Measurements from ENCODE around the gene HSPA12A.

HSPA12A gene

DNA sequence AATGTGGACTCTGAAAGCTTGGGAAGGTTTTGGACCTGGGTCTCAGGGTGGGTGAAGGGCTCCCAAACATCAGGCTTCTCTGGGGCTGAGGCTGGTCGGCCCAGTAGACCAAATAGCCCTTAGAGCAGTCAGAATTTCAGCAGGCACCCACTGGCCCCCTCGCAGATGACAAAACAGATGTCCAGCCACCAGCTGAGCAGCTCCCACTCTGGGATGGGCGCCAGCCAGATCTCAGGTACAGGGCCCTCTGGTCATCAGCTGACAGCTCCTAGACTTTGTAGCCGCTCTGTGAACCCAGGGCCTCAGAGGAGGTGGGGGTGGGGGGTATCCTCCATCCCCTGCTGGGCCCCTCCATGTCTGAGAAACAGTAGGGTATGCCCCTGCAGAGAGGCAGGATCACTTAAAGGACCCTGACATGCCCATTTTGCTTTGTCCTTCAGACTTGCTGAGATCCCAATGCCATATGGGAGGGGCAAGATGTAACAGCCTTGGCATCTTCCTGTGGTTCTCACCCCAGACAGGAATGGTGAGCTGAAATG lies 26.5 kb downstream of the HSPA12A start:
- TF ChIP-seq EZH2phosphoT487 (IDR thresholded peaks at IDR 0.05; ENCODE audit: borderline replicate concordance, low read length) (no peak), CTCF (IDR thresholded peaks at IDR 0.05; ENCODE audit: low read depth, low read length, poor library complexity, severe bottlenecking) (no peak)
- Histone ChIP-seq H3K4me1 (ENCODE audit: control insufficient read depth, low read length) (no peaks in the 10 kb centered on the region), H3F3A (ENCODE audit: control insufficient read depth, insufficient read depth) (no peaks in the 10 kb centered on the region), H4K20me1 (ENCODE audit: control insufficient read depth, insufficient read depth, low read depth, low read length) (no peaks in the 10 kb centered on the region), H3K79me2 (ENCODE audit: control insufficient read depth, low read length) (no peaks in the 10 kb centered on the region), H3K27ac (ENCODE audit: low read depth, low read length) (no peak overlapping the region), H3K9me3 (ENCODE audit: control insufficient read depth, insufficient read depth, low read length) (no peaks in the 10 kb centered on the region), H3K27me3 (ENCODE audit: control insufficient read depth, low read length) (peaks cover 6% of the 10 kb centered on the region), H3K4me2 (ENCODE audit: low read length) (no peak overlapping the region), H3K36me3 (ENCODE audit: control insufficient read depth, low read length) (no peaks in the 10 kb centered on the region), H3K4me3 (ENCODE audit: low read length) (no peak overlapping the region), H3K9me2 (replicated peaks; ENCODE audit: control insufficient read depth, low read length) (no peaks in the 10 kb centered on the region)

DNA sequence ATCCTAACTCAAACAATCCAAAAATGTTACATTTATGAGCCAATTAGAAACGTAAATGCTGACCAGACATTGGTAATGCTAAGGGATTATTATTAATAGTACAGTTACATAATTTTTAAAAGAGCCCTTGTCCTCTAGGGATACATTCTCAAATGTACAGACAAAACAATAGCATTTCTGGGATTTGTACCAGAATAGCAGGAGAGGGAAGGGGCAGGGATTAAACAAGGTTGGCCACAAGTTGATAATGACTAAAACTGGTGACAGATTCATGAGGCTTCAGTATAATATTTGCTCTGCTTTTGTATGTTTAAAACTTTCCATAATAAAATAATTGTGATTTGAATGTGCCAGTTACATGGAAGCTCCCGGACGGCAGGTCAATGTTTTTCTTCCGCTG lies 27.0 kb downstream of the HSPA12A start:
- Histone ChIP-seq H3K36me3 (ENCODE audit: control insufficient read depth, low read length) (no peaks in the 10 kb centered on the region), H3K27ac (ENCODE audit: low read depth, low read length) (no peak overlapping the region)
- TF ChIP-seq EZH2phosphoT487 (IDR thresholded peaks at IDR 0.05; ENCODE audit: borderline replicate concordance, low read length), result no peak
- TF ChIP-seq CTCF (IDR thresholded peaks at IDR 0.05; ENCODE audit: low read depth, low read length, poor library complexity, severe bottlenecking), result no peak

GRCh38 chr10:116713846-116714245 lies 28.5 kb downstream of the HSPA12A start:
- Histone ChIP-seq H4K20me1 (ENCODE audit: control insufficient read depth, insufficient read depth, low read depth, low read length) (no peaks in the 10 kb centered on the region), H3K4me3 (ENCODE audit: low read length) (no peak overlapping the region), H3K9me3 (ENCODE audit: control insufficient read depth, insufficient read depth, low read length) (no peaks in the 10 kb centered on the region), H3K4me2 (ENCODE audit: low read length) (no peak overlapping the region), H3K4me1 (ENCODE audit: control insufficient read depth, low read length) (no peaks in the 10 kb centered on the region), H3F3A (ENCODE audit: control insufficient read depth, insufficient read depth) (no peaks in the 10 kb centered on the region), H3K27me3 (ENCODE audit: control insufficient read depth, low read length) (peaks cover 6% of the 10 kb centered on the region), H3K27ac (ENCODE audit: low read depth, low read length) (no peak overlapping the region), H3K79me2 (ENCODE audit: control insufficient read depth, low read length) (no peaks in the 10 kb centered on the region), H3K9me2 (replicated peaks; ENCODE audit: control insufficient read depth, low read length) (no peaks in the 10 kb centered on the region), H3K36me3 (ENCODE audit: control insufficient read depth, low read length) (no peaks in the 10 kb centered on the region)
- no peak for TF ChIP-seq CTCF (IDR thresholded peaks at IDR 0.05; ENCODE audit: low read depth, low read length, poor library complexity, severe bottlenecking)
- no peak for TF ChIP-seq EZH2phosphoT487 (IDR thresholded peaks at IDR 0.05; ENCODE audit: borderline replicate concordance, low read length)

More for the DNA sequence above, 27.0 kb downstream of the HSPA12A start:
- Histone ChIP-seq H3K9me3 (ENCODE audit: control insufficient read depth, insufficient read depth, low read length) (no peaks in the 10 kb centered on the region), H3K4me2 (ENCODE audit: low read length) (no peak overlapping the region), H3K4me3 (ENCODE audit: low read length) (no peak overlapping the region), H3K4me1 (ENCODE audit: control insufficient read depth, low read length) (no peaks in the 10 kb centered on the region), H3K27me3 (ENCODE audit: control insufficient read depth, low read length) (peaks cover 6% of the 10 kb centered on the region), H3K9me2 (replicated peaks; ENCODE audit: control insufficient read depth, low read length) (no peaks in the 10 kb centered on the region), H3F3A (ENCODE audit: control insufficient read depth, insufficient read depth) (no peaks in the 10 kb centered on the region), H3K79me2 (ENCODE audit: control insufficient read depth, low read length) (no peaks in the 10 kb centered on the region), H4K20me1 (ENCODE audit: control insufficient read depth, insufficient read depth, low read depth, low read length) (no peaks in the 10 kb centered on the region)

Measured in DOHH2 (cell line).